Activated naive CD8-positive, alpha-beta T cell treated with anti-CD3 and anti-CD28 coated beads, Interleukin-2, amount 50 U/mL, for 16 hours (primary cell): Measurements from ENCODE around the gene FGD3.
"Not testable (repeated sequence)": the region's sequence is repeated elsewhere in the genome, so short reads cannot be mapped to it uniquely, and the experiment has no call there.

ENCODE experiments used
- DNase-seq: peaks from one replicate; pipeline ENCODE4 v3.0.0-alpha.2; 2020; ENCODE audit warnings: low read depth, low spot score

The FGD3 gene

DNA sequence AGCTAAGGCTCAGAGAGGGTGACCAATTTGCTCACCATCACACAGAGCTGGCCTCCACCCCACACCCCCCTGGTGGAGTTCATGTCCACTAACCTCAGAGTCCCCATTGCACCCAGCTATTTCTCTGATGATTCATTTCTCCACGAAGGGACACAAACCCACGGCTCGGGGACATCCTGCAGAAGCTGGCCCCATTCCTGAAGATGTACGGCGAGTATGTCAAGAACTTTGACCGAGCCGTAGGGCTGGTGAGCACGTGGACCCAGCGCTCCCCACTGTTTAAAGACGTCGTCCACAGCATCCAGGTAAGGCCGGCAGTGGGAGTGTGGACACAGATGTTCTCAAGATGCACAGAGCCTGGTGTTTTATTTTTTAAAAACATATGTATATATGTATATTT, 58.6 kb downstream of the FGD3 start:
- DNase-seq, result no peak

DNA sequence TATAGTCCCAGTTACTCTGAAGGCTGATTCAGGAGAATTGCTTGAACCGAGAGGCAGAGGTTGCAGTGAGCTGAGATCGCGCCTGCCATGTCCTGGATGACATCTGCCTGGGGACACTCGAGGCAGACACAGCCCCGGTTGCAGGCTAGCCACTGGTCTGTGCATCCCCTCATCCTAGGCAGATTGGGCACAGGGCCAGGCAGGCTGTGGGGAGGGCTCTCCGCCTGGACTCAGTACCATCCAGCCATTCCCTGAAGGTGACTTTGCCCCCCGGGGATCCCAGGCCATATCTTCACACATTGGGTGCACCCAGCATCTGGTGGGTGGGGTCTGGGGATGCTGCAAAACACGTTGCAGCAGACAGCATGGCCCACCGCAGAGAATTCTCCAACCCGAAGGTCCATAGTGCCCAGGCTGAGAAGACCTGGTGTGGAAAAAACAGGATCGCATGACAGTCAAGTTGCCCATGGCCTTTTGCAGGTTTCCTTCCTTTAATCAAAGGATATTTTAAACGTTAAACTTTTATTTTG, 60.3 kb downstream of the FGD3 start:
- no peak for DNase-seq

DNA sequence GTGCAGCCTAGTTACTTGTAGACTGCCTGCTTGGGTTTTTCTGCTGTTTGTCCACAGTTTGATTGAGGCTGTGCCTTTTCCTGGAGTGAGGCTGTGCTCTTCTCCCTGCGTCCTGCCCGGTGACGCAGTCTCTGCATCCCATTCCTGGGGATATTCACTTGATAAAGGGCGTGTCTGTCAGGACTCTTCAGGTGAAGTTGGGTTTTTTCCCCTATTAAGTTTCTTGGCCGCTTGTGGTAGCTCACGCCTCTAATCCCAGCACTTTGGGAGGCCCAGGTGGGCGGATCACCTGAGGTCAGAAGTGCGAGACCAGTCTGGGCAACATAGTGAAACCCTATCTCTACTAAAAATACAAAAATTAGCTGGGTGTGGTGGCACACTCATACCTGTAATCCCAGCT, 61.1 kb downstream of the FGD3 start:
- DNase-seq, result no peak

DNA sequence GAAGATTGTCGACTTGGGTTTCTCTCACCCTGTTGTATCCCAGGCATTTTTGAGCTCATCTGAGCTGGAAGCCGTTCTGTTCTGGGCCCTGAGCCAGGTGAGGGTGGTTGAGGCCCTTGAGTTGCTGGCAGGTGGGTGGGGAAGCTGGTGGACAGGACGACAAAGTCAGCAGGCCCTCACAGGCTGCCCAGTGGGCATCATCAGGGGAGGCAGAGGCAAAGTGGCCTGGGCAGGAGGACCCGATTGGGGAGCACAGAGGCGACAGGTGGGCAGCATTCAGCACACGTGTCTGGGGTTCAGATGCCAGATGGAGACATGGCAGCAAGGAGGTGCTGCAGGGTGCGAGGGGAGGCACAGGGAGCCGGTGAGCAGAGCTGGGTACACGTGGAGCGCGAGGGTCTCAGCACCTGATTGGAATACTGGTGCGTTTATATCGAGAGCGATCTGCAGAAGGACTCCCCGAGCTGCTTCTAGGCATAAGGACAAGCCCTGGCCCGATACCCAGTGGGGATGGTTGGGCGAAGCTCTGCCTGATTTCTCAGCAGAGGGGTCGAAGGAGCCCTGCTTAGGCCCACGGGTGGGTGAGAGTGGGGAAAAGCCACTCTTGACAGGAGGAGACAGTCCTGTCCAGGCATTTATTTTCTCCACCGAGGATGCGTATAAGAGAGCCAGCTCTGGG, 62.2 kb downstream of the FGD3 start:
- no peak for DNase-seq

DNA sequence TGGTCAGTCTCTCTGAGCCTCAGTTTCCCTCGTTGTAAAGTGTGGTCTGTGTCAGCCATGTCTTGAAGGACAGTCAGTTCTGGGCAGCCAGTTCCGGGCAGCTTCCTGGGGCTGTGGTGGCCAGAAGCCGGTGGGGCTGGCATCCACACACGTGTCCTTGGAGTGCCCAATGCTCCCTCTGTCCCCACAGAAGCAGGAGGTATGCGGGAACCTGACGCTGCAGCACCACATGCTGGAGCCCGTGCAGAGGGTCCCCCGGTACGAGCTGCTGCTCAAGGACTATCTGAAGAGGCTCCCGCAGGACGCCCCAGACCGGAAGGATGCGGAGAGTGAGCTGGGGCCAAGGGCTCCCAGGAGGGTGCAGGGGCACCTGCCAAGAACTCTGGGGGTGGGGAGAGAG, 62.7 kb downstream of the FGD3 start:
- DNase-seq, result no peak

DNA sequence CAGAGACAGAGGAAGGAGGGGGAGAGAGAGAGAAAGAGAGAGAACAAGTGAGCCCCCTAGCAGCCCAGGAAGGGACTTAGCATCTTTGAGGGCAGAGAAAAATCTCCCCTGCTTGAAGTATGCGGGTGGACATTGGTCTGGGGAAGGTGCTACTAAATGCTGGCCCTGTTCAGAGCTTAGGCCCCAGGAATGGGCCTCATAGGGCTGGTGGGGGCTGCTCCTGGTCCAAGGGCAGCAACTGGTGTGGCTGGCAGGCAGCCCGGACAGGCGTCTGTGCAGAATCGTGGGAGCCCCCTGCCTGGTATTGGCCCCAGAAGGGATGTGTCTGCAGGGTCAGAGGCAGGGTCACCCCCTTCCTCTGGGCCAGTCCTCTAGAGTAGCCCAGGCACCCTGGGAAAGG, 63.4 kb downstream of the FGD3 start:
- no peak for DNase-seq

DNA sequence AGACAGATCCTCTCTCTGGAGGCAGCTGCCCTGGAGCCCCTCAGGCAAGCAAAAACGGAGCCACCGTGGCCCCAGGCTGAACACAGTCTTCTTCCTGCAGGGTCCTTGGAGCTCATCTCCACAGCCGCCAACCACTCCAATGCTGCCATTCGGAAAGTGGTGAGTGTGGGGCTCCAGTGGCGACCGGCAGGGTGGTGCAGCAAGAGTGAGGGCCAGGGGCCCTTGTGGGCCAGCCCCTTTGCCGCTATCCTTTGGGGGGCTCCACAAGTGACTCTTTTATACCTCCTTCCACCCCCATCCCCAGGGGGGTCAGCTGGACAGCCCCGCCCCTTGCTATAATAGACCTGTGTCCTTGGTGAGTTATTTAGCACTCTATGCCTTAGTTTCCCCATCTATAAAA, 63.8 kb downstream of the FGD3 start:
- DNase-seq, result no peak

DNA sequence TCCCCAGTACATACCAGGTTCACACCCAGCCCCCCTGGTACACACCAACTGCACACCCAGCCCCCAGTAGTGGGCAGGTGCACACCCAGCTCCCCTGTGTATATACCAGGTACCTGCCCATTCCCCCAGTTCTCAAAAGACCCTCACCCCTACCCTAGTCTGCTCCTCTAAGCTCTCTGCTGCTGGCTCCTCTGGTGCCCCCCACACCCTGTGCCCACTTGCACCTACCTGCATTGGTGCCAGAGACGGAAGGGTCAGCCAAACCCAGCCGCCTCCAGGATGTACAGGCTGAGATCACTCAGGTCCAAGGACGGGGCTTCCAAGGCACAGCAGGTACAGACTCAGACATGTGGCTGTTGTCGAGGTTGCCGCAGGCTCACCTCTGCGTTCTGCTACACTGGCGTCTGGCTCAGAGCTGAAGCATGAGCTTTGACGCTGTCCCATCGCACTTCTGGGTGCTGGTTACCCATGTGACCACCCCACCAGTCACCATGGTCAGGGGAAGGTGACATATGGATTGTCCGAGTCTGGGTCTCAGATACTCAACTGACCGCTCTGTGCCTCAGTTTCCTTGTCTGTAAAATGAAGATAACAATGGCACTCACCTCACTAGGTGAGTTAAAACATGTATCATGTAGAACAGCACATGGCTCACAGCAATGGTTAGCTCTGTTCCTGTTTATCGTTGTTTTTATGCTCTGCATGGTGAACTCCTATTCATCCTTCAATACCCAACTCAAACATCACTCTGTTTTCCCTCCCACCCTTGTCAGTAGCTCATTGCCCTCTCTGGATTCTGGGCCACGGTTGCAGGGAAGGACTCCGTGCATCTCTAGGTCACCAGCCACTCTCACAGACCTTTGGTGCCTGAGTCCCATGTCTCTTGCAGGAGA, 65.9 kb downstream of the FGD3 start:
- no peak for DNase-seq

DNA sequence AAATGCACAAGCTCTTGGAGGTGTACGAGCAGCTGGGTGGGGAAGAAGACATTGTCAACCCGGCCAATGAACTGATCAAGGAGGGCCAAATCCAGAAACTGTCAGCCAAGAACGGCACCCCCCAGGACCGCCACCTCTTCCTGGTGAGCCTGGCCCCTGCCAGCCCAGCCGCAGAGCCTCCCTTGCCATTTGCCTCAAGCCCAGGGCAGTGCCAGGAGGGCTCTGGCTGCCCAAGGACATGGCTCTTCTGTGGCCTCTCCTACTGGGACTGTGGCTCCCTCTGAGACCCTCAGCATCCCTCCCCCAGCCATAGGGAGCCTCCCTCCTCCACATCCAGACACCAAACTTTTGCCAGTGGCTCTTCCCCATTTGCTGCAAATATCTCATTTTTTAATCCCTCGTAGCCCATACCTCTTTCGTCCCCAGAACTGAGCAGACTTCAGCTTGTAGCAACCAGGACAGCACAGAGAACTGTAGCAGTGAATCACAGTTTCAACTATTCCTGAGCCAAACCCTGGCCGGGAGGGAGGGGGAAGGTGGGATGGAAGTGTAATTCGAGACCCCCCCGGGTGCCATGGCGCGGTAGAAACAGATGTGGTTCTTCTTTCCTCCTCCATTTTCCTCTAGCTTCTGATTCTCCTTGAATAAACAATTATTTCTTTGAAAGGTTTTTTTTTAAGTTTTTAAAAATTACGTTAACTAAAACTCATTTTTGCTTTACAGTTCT, 66.7 kb downstream of the FGD3 start:
- DNase-seq, result no peak

DNA sequence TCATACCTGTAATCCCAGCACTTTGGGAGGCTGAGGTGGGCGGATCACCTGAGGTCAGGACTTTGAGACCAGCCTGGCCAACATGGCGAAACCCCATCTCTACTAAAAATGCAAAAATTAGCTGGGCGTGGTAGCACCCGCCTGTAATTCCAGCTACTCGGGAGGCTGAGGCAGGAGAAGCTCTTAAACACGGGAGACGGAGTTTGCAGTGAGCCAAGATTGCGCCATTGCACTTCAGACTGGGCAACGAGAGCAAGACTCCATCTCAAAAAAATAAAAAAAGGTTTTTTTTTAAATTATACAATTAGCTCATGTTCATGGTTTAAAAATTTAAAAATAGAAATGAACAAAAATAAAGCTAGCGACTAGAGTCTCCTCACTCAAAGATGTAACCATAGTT, 67.9 kb downstream of the FGD3 start:
- DNase-seq, result not testable (repeated sequence)

DNA sequence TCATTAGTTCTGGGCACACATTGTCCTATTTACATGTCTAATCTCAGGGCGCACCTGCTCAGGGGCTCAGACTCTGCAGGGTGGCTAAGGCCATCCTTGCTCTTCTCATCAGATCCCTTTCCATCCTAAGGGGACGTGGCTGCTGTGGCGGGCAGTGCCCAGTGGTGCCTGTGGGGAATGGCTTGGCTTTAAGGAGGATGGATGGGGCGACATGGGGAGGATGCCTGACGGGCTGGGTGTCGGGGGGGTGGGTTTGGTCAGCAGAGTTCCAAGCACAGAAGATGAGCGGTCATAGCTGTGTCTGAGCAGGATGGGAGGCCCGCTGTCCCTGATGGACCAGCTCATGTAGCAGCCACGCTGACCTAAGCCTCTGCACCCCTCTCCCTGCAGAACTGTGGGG, 70.3 kb downstream of the FGD3 start:
- no peak for DNase-seq

DNA sequence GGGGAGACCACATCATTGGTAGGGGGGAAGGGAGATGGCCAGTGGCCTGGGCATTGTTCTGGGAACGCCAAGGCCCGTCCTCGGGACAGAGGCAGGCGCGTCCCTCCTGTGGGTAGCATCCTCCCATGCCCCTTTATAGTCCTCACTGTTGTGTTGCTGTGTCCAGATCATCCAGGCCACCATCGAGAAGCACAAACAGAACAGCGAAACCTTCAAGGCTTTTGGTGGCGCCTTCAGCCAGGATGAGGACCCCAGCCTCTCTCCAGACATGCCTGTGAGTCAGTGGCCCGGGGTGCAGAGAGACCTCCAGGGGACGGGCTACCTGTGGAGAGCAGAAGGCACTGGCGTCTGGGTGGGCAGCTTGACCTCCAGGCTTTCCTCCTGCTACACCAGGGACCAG, 72.8 kb downstream of the FGD3 start:
- DNase-seq, result no peak

DNA sequence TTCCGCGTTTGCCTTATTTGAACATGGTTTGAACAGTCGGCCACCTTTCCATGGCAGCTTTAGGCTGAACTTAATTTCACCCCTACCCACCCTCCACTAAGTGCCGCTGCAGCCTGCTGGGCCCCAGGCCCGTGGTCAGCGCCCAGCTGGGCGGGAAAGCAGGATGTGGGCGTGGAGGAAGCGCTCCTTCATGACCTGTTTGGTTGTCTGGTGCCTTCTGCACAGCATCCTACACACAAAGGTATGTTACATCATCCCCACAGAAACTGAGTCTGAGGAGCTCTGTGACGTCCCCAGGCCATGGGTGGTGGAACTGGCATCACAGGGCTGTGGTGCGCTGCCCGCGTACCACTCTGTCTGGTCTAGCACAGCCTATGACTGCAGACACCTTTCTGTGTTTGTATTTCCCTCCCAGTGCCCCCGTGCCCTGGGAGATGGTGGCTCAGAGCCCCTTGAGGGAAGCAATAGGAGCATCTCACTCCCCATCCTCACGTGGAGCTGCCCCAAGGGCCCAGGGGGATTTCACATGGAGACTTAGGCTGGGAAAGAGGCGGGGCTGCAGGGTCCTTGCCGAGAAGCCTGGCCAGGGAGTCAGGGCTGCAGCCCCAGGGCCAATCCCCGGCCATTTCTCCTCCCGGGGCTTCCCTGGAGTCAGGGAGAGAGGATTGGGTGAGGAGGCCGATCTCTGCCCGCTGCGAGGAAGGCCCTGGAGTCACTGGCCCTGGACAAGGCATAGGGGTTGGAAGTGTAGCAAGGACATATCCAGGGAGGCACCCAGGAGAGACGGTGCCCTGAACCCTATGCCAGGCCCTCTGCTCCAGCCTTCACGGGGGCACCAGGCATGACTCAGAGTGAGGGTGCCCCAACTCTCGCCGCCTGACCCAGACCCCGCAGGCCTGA, 73.7 kb downstream of the FGD3 start:
- DNase-seq, result no peak

DNA sequence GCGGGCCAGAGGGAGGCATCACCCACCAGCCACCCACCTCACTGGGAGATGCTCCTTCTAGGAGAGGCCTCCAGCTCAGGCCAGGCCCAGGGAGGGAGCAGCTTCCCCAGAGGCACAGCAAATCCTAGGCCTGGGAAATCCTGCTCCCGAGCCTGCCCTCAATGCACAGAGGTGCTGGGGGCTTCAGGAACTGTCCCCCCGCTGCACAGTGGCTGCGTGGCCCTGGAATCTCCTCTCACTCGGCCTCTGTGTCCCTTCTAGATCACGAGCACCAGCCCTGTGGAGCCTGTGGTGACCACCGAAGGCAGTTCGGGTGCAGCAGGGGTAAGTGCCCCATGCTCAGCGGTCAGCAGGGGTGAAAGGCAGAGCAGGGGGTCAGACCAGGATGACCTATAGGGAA, 74.7 kb downstream of the FGD3 start:
- DNase-seq, result no peak

DNA sequence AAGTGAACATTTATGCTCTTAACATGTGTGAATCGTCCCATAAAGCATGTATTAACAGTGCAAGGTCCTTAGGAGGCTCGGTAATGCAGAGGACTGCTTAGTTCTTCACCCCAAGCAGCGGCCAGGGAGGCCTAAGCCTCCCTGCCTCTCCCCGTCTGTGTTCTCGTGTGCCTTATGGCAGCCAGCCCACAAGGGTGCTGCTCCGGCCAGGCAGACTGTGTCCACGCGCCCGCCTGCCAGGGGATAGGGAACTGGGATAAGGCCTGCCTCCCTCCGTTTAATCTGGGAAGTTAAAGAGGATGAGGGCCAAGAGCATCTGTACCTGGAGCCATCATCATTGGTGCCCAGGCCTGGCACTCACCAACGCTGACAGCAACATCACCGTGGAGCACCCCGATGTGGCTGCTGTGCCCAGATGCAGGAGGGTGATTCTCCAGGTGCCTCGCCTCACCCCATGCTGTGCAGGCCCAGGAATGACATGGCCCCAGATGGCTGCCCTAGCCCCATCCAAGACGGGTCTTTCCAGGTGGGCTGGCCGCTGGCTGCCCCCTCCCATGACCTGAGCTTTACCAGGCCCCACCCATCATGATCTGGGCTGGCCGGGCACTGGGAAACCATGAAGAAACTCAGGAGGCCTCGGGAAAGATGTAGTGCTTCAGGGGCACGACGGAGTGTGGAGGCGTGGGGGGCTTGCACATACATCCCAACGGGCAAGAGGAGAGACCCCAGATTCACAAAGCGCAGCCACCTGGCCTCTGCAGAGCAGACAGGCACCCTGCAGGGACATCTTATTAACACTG, 75.6 kb downstream of the FGD3 start:
- no peak for DNase-seq

DNA sequence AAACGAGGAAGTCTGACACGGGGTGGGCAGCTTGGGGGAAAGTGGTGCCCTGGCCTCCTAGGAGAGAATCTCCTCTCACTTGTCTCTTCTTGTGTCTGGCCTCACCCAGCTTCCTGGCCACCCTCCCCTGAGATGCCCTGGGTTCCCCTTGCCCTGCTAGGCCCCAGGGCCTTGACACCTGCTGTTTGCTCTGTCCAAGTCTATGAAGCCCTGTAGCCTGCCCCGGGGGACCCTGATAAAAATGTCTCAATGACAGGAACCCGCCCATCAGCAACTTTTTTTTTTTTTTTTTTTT, 76.1 kb downstream of the FGD3 start:
- DNase-seq, result no peak

DNA sequence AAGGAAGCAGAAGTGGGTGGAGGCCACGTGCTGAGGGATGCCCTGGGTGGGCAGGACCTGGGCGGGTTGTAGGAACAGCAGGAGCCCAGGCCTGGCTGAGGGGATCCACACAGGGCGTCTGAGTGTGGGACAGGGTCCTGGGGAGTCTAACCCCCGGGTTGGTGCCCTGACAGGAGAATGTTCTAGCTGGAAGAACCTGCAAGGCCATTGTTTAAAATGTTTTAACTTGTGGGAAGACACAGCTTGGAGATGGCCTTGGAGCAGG, 77.3 kb downstream of the FGD3 start:
- no peak for DNase-seq

DNA sequence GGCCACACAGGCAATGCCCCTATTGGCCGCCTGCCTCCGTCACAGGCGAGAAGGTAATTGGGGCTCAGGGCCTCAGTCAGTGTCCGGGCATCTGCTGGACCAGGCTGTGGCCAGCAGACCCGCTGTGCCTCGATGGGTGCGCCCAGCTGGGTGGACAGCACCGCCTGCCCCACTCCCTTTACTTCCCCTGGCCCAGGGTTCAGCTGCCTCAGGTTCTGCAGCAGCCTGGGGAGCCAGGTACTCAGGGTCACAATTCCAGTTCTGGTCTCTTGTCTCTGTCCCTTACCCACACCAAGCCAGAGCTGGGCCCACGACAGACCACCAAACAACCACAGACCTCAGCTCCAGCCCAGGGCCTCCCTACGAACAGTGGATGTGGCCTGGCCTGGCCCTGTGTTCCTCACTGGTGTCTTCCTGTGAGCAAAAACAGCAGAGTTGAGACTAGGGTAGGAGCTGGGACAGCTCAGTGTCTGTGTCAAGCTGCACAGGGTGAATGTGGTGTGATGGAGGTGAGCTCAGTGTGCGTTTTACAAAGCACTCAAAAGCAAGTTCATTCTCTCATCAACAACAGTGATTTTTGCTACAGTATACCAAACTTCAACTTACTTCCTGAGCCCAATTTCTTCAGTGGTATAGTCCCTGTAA, 77.8 kb downstream of the FGD3 start:
- DNase-seq, result no peak

DNA sequence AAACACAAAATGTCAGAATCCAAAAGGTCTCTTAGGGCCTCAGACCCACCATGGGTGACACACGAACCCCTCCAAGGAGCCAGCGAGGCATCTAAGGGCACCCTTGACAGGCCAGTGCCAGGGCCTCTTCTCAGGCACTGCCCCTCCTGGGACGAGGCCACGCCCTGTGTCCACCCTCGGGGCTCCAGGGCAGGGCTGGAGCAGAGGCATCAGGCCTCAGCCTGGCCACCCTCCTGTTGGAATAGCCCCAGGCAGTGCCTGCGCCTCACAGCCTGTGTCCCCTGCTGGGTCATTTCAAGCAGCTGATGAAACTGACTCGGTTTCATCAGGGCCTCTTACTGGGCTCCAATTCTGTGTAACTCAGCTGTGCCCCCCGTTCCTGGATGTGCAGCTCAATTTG, 78.4 kb downstream of the FGD3 start:
- no peak for DNase-seq

DNA sequence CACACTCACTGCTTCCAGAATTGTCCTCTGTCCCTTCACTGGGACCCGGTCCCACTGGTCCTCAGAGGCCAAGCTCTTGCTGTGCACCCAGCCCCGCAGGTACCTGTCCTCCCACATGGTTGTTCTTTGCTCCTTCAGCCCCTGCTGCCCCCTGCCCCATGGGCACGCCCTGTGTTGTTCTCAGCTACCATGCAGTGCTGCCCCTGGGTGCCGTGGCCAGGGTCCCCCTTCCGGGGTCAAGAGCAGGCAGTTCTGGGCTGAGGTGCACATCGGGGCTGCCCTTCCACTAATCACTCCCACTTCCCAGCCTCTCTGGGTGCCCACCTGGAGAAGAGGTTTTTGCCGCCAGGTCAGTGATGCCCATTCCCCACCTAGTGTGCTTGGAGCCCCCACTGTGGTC, 79.3 kb downstream of the FGD3 start:
- no peak for DNase-seq

DNA sequence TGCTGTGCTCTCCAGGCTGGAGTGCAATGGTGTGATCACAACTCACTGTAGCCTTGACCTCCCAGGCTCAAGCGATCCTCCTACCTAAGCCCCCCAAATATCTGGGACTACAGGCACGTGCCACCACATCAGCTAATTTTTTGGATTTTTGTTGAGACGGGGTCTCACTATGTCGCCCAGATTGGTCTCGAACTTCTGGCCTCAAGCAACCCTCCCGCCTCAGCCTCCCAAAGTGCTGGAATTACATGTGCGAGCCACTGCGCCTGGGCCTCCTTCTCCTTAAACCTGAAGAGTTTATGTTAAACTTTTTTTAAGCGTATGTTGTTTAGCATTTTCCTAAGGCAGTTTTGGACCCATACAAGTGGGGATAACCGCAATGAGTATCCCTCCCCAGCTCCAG, 80.4 kb downstream of the FGD3 start:
- no peak for DNase-seq
